HepG2 (cell line): ENCODE results near the gene ZNF687. TPM values are rescaled to one million over a fixed set of nuclear protein-coding genes. Genes with fewer than 3 reads are reported as not detected.

Experiments used
- ARID4A ChIP-seq: sonication (generic); formaldehyde crosslinking; IDR thresholded peaks from 2 replicates; pipeline ENCODE4 v1.5.0; 2020; ENCODE audit warnings: mild to moderate bottlenecking, missing genetic modification reagents, borderline replicate concordance
- CC2D1A ChIP-seq: sonication (generic); formaldehyde crosslinking; IDR thresholded peaks from 2 replicates; pipeline ENCODE4 v1.8.1; 2023; ENCODE audit warnings: mild to moderate bottlenecking, missing genetic modification reagents
- FOSL2 ChIP-seq: sonication (generic); formaldehyde crosslinking; IDR thresholded peaks from 2 replicates; pipeline ENCODE4 v1.4.0; 2020; ENCODE audit warnings: missing genetic modification reagents
- HNRNPL ChIP-seq: fragments of 200-400 bp; formaldehyde crosslinking; IDR thresholded peaks from 2 replicates; pipeline ENCODE4 v1.6.1; 2017; ENCODE audit warnings: mild to moderate bottlenecking, low read depth, low read length
- NFYB ChIP-seq: sonication (generic); formaldehyde crosslinking; IDR thresholded peaks from 2 replicates; pipeline ENCODE4 v1.4.0; 2020; ENCODE audit warnings: missing genetic modification reagents
- PHF21A ChIP-seq: sonication (generic); formaldehyde crosslinking; IDR thresholded peaks from 2 replicates; pipeline ENCODE4 v1.5.0; 2020; ENCODE audit warnings: mild to moderate bottlenecking, missing genetic modification reagents
- POGZ ChIP-seq: sonication (generic); formaldehyde crosslinking; IDR thresholded peaks from 2 replicates; pipeline ENCODE4 v1.4.0; 2020; ENCODE audit warnings: mild to moderate bottlenecking, missing genetic modification reagents
- RBAK ChIP-seq: sonication (generic); formaldehyde crosslinking; IDR thresholded peaks from 2 replicates; pipeline ENCODE4 v1.5.1; 2020; ENCODE audit warnings: mild to moderate bottlenecking, missing genetic modification reagents
- RFX1 ChIP-seq: fragments of 450-650 bp; IDR thresholded peaks from 2 replicates; pipeline ENCODE4 v1.6.1; 2017
- SRSF9 ChIP-seq: fragments of 200-400 bp; formaldehyde crosslinking; IDR thresholded peaks from 2 replicates; pipeline ENCODE4 v1.6.1; 2018; ENCODE audit warnings: borderline replicate concordance, mild to moderate bottlenecking, low read depth, low read length; ENCODE audit not compliant: insufficient read depth, poor library complexity, severe bottlenecking
- ZFAT ChIP-seq: sonication (generic); formaldehyde crosslinking; conservative IDR thresholded peaks from 2 replicates; pipeline ENCODE4 v1.8.1; 2023; ENCODE audit warnings: missing genetic modification reagents, inconsistent platforms
- ZFX ChIP-seq: sonication (generic); formaldehyde crosslinking; IDR thresholded peaks from 2 replicates; pipeline ENCODE4 v1.4.0; 2020; ENCODE audit warnings: mild to moderate bottlenecking, low read depth, missing genetic modification reagents, moderate library complexity
- ZNF12 ChIP-seq: sonication (generic); formaldehyde crosslinking; IDR thresholded peaks from 2 replicates; pipeline ENCODE4 v1.5.0; 2020; ENCODE audit warnings: missing genetic modification reagents
- ZNF136 ChIP-seq: sonication (generic); formaldehyde crosslinking; IDR thresholded peaks from 2 replicates; pipeline ENCODE4 v1.8.1; 2022; ENCODE audit warnings: low read depth, mild to moderate bottlenecking, moderate library complexity, missing genetic modification reagents
- ZNF205 ChIP-seq: IDR thresholded peaks from 2 replicates; pipeline ENCODE4 v1.6.1; 2018; ENCODE audit warnings: missing biosample characterization, missing genetic modification reagents
- ZNF280B ChIP-seq: sonication (generic); formaldehyde crosslinking; IDR thresholded peaks from 2 replicates; pipeline ENCODE4 v1.5.0; 2020; ENCODE audit warnings: missing genetic modification reagents, mild to moderate bottlenecking, borderline replicate concordance
- ZNF329 ChIP-seq: sonication (generic); formaldehyde crosslinking; IDR thresholded peaks from 2 replicates; pipeline ENCODE4 v1.9.0; 2021; ENCODE audit warnings: low read depth, mild to moderate bottlenecking, missing genetic modification reagents
- ZNF354B ChIP-seq: sonication (generic); formaldehyde crosslinking; IDR thresholded peaks from 2 replicates; pipeline ENCODE4 v1.8.0; 2022; ENCODE audit warnings: mild to moderate bottlenecking, missing genetic modification reagents
- ZNF562 ChIP-seq: sonication (generic); formaldehyde crosslinking; IDR thresholded peaks from 2 replicates; pipeline ENCODE4 v1.8.0; 2022; ENCODE audit warnings: missing genetic modification reagents, borderline replicate concordance
- ZNF597 ChIP-seq: sonication (generic); formaldehyde crosslinking; IDR thresholded peaks from 2 replicates; pipeline ENCODE4 v1.5.0; 2020; ENCODE audit warnings: missing genetic modification reagents
- ZNF775 ChIP-seq: sonication (generic); formaldehyde crosslinking; IDR thresholded peaks from 2 replicates; pipeline ENCODE4 v1.4.0; 2020; ENCODE audit warnings: missing genetic modification reagents, mild to moderate bottlenecking, moderate library complexity, borderline replicate concordance
- polyA plus RNA-seq, 8 experiments: library from polyadenylated mRNA; depleted of rRNA in 3 of 8; stranded (reverse) in 7 of 8; unstranded in 1 of 8; fragments of >200 nt; fragmentation: Illumina TruSeq in 4 of 8; extraction: Trizol in 4 of 8; gene quantifications; 2 replicates each; pipeline versions ENCODE4 v1.2.1 to v1.2.3, GENCODE V29; 2011 to 2016; ENCODE audit warnings: low read depth in 4 of 8, missing spikeins in 1 of 8, mixed read lengths in 1 of 8; ENCODE audit not compliant: insufficient read depth in 1 of 8
- total RNA-seq, 5 experiments: library from RNA; depleted of rRNA; stranded (reverse); fragments of >200 nt; fragmentation: Illumina TruSeq; extraction: Trizol; gene quantifications; 2 replicates each; pipeline ENCODE4 v1.2.3, GENCODE V29; 2016; ENCODE audit warnings: low read depth in 1 of 5
- TF ChIP-seq, protein P1 (sequence below): sonication (generic); formaldehyde crosslinking; IDR thresholded peaks from 2 replicates; pipeline ENCODE4 v1.4.0; 2020; ENCODE audit warnings: mild to moderate bottlenecking, missing genetic modification reagents

The ZNF687 gene
- total and polyA plus RNA-seq, 2 of the 13 experiments (the other 11 are each of a cell fraction or from before 2014, with no cell fraction given), result 14.1 to 16.5 TPM

GRCh38 chr1:151282883-151283725, 1.0 kb downstream of the ZNF687 start (continued):
- TF ChIP-seq ARID4A (CRISPR knock-in tag) (no peak), ZNF205 (CRISPR knock-in tag) (no peak), ZNF354B (CRISPR knock-in tag) (no peak), ZNF597 (CRISPR knock-in tag) (no peak), POGZ (no peak), ZNF329 (CRISPR knock-in tag) (no peak), PHF21A (no peak), CC2D1A (CRISPR knock-in tag) (no peak), ZFX (CRISPR knock-in tag) (peak; percentile 93), ZFAT (CRISPR knock-in tag) (no peak), HNRNPL (no peak), ZNF775 (CRISPR knock-in tag) (no peak), NFYB (0 out of 2 replicates have a peak, but pooled peaks have one; percentile 27), RBAK (CRISPR knock-in tag) (no peak), RFX1 (no peak), ZNF280B (CRISPR knock-in tag) (no peak), FOSL2 (CRISPR knock-in tag) (no peak), ZNF136 (CRISPR knock-in tag) (no peak), SRSF9 (no peak), ZNF562 (no peak), ZNF12 (CRISPR knock-in tag) (no peak)
- TF ChIP-seq, protein P1, sequence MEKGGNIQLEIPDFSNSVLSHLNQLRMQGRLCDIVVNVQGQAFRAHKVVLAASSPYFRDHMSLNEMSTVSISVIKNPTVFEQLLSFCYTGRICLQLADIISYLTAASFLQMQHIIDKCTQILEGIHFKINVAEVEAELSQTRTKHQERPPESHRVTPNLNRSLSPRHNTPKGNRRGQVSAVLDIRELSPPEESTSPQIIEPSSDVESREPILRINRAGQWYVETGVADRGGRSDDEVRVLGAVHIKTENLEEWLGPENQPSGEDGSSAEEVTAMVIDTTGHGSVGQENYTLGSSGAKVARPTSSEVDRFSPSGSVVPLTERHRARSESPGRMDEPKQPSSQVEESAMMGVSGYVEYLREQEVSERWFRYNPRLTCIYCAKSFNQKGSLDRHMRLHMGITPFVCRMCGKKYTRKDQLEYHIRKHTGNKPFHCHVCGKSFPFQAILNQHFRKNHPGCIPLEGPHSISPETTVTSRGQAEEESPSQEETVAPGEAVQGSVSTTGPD (CRISPR knock-in tag), result no peak
